ENCODE data around the gene ZNF280B.
"Not testable (repeated sequence)": the region's sequence is repeated elsewhere in the genome, so short reads cannot be mapped to it uniquely, and the experiment has no call there.

Gene ZNF280B

GRCh38 chr22:22463855-22464540 lies 44.5 kb downstream of the ZNF280B start:
- DNase-seq (ENCODE audit: low read depth): peak; percentile 27

- no peak for DNase-seq (ENCODE audit: low read depth)
These were observed 45.6 kb downstream of the ZNF280B start for GRCh38 chr22:22462813-22463567.

GRCh38 chr22:22461583-22461982 lies 47.0 kb downstream of the ZNF280B start:
- DNase-seq (ENCODE audit: low read depth): no peak

GRCh38 chr22:22461111-22461510 lies 47.4 kb downstream of the ZNF280B start:
- no peak for DNase-seq (ENCODE audit: low read depth)

- no peak for DNase-seq (ENCODE audit: low read depth)
These were observed 47.9 kb downstream of the ZNF280B start for GRCh38 chr22:22460635-22461034.

- DNase-seq (ENCODE audit: low read depth): no peak
These were observed 48.5 kb downstream of the ZNF280B start for GRCh38 chr22:22460060-22460459.

- no peak for DNase-seq (ENCODE audit: low read depth)
These were observed 49.5 kb downstream of the ZNF280B start for GRCh38 chr22:22458896-22459588.

GRCh38 chr22:22458387-22458786 lies 50.2 kb downstream of the ZNF280B start:
- DNase-seq (ENCODE audit: low read depth): no peak

GRCh38 chr22:22454997-22455396 lies 53.5 kb downstream of the ZNF280B start:
- no peak for DNase-seq (ENCODE audit: low read depth)

- no peak for DNase-seq (ENCODE audit: low read depth)
These were observed 55.4 kb downstream of the ZNF280B start for GRCh38 chr22:22452996-22453686.

- DNase-seq (ENCODE audit: low read depth): no peak
These were observed 56.3 kb downstream of the ZNF280B start for GRCh38 chr22:22452211-22452610.

GRCh38 chr22:22450343-22450839 lies 58.2 kb downstream of the ZNF280B start:
- DNase-seq (ENCODE audit: low read depth): no peak

GRCh38 chr22:22449819-22450218 lies 58.7 kb downstream of the ZNF280B start:
- DNase-seq (ENCODE audit: low read depth): no peak

- DNase-seq (ENCODE audit: low read depth): no peak
These were observed 62.0 kb downstream of the ZNF280B start for GRCh38 chr22:22446517-22446916.

- DNase-seq (ENCODE audit: low read depth): not testable (repeated sequence)
These were observed 64.4 kb downstream of the ZNF280B start for GRCh38 chr22:22444007-22444589.

- DNase-seq (ENCODE audit: low read depth): no peak
These were observed 65.4 kb downstream of the ZNF280B start for GRCh38 chr22:22442928-22443709.

GRCh38 chr22:22441626-22442025 lies 66.9 kb downstream of the ZNF280B start:
- DNase-seq (ENCODE audit: low read depth): not testable (repeated sequence)

GRCh38 chr22:22440188-22440587 lies 68.4 kb downstream of the ZNF280B start:
- DNase-seq (ENCODE audit: low read depth): no peak

All from stromal cell of bone marrow (primary cell).